AG09309 (cell line): ENCODE measurements around the gene LTF.
"Not testable (repeated sequence)": the region's sequence is repeated elsewhere in the genome, so short reads cannot be mapped to it uniquely, and the experiment has no call there.

Source experiments
- DNase-seq: peaks from one replicate; pipeline ENCODE4 v3.0.0-alpha.2; 2010; ENCODE audit warnings: low read depth
- H3K4me3 ChIP-seq: 2 replicates; pipeline ENCODE4 v1.5.1; 2011; ENCODE audit warnings: mild to moderate bottlenecking, low read depth, low read length, moderate library complexity; ENCODE audit not compliant: control insufficient read depth
- TF ChIP-seq, protein P1 (sequence below): IDR thresholded peaks from 2 replicates; pipeline ENCODE4 v1.5.1; 2011; ENCODE audit warnings: mild to moderate bottlenecking, low read depth, low read length, inconsistent platforms; ENCODE audit not compliant: insufficient read depth, control insufficient read depth; ENCODE audit errors: missing control alignments

LTF gene

GRCh38 chr3:46395210-46395661 lies 69.5 kb downstream of the LTF start:
- no peak for DNase-seq
- TF ChIP-seq, protein P1, sequence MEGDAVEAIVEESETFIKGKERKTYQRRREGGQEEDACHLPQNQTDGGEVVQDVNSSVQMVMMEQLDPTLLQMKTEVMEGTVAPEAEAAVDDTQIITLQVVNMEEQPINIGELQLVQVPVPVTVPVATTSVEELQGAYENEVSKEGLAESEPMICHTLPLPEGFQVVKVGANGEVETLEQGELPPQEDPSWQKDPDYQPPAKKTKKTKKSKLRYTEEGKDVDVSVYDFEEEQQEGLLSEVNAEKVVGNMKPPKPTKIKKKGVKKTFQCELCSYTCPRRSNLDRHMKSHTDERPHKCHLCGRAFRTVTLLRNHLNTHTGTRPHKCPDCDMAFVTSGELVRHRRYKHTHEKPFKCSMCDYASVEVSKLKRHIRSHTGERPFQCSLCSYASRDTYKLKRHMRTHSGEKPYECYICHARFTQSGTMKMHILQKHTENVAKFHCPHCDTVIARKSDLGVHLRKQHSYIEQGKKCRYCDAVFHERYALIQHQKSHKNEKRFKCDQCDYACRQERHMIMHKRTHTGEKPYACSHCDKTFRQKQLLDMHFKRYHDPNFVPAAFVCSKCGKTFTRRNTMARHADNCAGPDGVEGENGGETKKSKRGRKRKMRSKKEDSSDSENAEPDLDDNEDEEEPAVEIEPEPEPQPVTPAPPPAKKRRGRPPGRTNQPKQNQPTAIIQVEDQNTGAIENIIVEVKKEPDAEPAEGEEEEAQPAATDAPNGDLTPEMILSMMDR = no peak
- no peak overlapping the region for H3K4me3 ChIP-seq

DNA sequence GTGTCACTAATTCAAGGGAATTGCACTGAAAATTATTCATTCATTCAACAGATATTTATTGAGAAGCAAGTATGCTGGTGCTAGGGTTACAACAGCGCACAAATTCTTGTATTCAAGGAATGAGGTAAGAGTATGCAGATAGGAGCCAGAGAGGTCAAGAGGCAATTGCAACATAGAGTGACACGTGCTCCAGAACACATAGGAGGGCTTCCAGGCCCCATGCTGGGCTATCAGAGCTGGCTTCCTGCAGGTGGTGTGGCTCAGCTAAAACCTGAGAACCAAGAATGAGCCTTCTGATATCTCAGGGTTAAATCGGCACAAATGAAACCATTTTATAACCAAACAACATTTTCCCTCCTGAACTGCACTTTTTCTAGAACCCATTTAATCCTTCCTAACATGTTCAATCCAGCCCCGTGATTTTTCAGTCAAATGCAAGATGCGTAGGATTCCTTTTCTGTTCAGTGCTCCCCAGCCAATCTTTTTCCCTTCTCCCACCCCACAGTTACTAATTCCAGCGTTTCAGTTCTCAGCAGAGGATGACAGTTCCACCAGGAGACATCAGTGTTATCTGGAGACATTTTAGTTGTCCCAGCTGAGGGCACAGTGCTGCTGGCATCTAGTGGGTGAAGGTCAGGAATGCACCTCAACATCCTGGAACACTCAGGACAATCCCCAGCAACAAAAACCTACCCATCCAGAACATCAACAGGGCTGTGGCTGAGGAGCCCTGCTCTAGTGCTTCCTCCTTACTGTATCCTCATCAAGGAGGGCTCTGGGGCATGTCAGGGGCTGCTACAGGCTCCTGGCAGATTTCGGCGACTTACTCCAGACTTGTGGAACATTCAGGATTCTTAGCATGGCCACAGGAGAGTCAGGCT lies 70.9 kb downstream of the LTF start:
- DNase-seq = no peak
- TF ChIP-seq, protein P1 = no peak
- no peak overlapping the region for H3K4me3 ChIP-seq

DNA sequence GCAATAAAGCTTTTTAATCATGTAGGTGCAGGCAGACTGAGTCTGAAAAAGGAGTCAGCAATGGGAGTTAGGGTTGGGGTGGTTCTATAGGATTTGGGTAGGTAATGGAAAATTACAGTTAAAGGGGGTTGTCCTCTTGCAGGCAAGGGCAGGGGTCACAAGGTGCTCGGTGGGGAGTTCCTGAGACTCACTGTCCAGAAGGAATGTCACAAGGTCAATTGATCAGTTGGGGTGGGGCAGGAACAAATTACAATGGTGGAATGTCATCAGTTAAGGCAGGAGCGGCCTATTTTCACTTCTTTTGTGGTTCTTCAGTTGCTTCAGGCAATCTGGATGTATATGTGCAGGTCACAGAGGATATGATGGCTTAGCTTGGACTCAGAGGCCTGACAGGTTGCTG lies 71.7 kb downstream of the LTF start:
- no peak overlapping the region for H3K4me3 ChIP-seq
- TF ChIP-seq, protein P1 = no peak
- DNase-seq = no peak

GRCh38 chr3:46391526-46391925 lies 73.2 kb downstream of the LTF start:
- DNase-seq, H3K4me3 ChIP-seq: not testable (repeated sequence)

DNA sequence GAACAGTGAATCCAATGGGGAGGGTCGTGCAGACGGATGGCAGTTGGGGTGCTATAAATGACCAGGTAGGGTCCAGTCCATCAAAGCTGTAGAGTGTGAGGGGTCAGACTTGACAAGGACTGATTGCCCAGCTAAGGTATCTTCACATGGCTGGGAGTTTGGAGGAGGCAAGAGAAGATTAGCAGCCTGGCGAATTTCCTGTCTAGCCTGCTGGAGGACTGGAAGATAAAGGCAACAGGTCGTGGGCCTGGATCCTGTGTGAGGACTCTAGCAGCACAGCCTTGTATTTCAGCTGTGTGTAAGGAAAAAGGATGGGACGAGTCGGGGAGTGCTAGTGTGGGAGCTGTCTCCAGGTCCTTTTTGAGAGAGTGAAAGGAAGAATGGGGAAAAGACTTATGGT lies 75.4 kb downstream of the LTF start:
- no peak for DNase-seq
- TF ChIP-seq, protein P1 = no peak
- H3K4me3 ChIP-seq = no peak overlapping the region

- not testable (repeated sequence) for DNase-seq, H3K4me3 ChIP-seq
Observed at GRCh38 chr3:46388847-46389246, 75.9 kb downstream of the LTF start.

- no peak overlapping the region for H3K4me3 ChIP-seq
- TF ChIP-seq, protein P1 = no peak
- DNase-seq = no peak
Observed at GRCh38 chr3:46386205-46386604, 78.5 kb downstream of the LTF start.
